BE2C (cell line): ENCODE measurements around the gene CRAT.
"Not testable (repeated sequence)": the region's sequence is repeated elsewhere in the genome, so short reads cannot be mapped to it uniquely, and the experiment has no call there.

Experiments
- DNase-seq: peaks from one replicate; pipeline ENCODE4 v3.0.0-alpha.2; 2020
- H3K27me3 ChIP-seq: fragments of 250-450 bp; sonication (Bioruptor Pico); 2 replicates; pipeline ENCODE4 v1.5.1; 2020; ENCODE audit warnings: mild to moderate bottlenecking
- H3K36me3 ChIP-seq: fragments of 250-450 bp; sonication (Bioruptor Pico); 2 replicates; pipeline ENCODE4 v1.5.1; 2020; ENCODE audit warnings: mild to moderate bottlenecking
- H3K4me1 ChIP-seq: fragments of 250-450 bp; sonication (Bioruptor Pico); 2 replicates; pipeline ENCODE4 v1.5.1; 2020
- H3K4me3 ChIP-seq: 2 replicates; pipeline ENCODE4 v1.5.1; 2011; ENCODE audit warnings: low read depth, low read length
- H3K9me3 ChIP-seq: fragments of 250-450 bp; sonication (Bioruptor Pico); 2 replicates; pipeline ENCODE4 v1.5.1; 2020
- TF ChIP-seq, protein P1 (sequence below): IDR thresholded peaks from 2 replicates; pipeline ENCODE4 v1.5.1; 2012; ENCODE audit warnings: mild to moderate bottlenecking, low read depth, low read length

CRAT gene

DNA sequence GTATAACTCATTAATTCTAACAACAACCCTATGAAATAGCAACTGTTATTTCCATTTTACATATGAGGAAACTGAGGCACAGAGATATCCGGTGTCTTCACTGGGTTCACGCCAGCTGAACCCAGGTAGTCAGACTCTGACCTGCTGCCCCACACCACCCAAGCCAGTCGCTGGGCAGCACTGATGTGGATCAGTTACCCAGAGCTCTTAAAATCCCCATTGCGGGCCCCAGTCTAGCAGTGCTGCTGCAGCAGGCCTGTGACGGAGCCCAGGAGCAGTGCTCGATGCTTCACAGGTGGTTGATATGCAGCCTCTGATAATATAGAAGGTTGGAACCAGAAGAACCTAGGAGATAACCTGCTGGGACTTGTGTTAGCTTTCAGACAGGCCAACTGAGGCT is 24.9 kb upstream of the CRAT start:
- peaks cover 8% of the 10 kb centered on the region for H3K4me1 ChIP-seq
- no peak overlapping the region for H3K4me3 ChIP-seq
- H3K9me3 ChIP-seq, result no peaks in the 10 kb centered on the region
- TF ChIP-seq, protein P1, sequence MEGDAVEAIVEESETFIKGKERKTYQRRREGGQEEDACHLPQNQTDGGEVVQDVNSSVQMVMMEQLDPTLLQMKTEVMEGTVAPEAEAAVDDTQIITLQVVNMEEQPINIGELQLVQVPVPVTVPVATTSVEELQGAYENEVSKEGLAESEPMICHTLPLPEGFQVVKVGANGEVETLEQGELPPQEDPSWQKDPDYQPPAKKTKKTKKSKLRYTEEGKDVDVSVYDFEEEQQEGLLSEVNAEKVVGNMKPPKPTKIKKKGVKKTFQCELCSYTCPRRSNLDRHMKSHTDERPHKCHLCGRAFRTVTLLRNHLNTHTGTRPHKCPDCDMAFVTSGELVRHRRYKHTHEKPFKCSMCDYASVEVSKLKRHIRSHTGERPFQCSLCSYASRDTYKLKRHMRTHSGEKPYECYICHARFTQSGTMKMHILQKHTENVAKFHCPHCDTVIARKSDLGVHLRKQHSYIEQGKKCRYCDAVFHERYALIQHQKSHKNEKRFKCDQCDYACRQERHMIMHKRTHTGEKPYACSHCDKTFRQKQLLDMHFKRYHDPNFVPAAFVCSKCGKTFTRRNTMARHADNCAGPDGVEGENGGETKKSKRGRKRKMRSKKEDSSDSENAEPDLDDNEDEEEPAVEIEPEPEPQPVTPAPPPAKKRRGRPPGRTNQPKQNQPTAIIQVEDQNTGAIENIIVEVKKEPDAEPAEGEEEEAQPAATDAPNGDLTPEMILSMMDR, result no peak
- no peak for DNase-seq
- H3K27me3 ChIP-seq, result no peaks in the 10 kb centered on the region
- H3K36me3 ChIP-seq, result peaks cover 23% of the 10 kb centered on the region

DNA sequence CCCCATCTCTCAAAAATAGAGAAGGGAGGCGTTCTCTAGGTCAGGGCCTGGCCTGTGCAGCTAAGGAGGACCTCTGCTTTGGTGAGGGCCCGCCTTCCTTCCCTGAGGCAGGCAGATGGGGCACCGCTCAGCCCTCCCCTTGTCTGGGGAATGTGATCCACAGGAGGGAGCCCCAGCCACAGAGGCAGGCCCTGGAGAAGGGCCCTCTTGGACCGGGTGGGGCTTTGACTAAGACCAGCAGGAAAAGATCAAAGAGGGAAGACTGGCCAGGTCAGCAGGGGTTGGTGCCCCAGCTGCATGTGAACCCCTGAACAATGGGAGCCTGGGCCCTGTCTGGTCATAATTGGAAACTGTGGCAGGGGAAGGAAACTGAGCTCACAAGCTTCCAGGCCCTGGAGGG is 22.5 kb upstream of the CRAT start:
- TF ChIP-seq, protein P1, result no peak
- H3K4me3 ChIP-seq, result no peak overlapping the region
- DNase-seq, result no peak
- H3K4me1 ChIP-seq, result no peaks in the 10 kb centered on the region
- H3K9me3 ChIP-seq, result no peaks in the 10 kb centered on the region
- H3K27me3 ChIP-seq, result no peaks in the 10 kb centered on the region
- peaks cover 34% of the 10 kb centered on the region for H3K36me3 ChIP-seq

DNA sequence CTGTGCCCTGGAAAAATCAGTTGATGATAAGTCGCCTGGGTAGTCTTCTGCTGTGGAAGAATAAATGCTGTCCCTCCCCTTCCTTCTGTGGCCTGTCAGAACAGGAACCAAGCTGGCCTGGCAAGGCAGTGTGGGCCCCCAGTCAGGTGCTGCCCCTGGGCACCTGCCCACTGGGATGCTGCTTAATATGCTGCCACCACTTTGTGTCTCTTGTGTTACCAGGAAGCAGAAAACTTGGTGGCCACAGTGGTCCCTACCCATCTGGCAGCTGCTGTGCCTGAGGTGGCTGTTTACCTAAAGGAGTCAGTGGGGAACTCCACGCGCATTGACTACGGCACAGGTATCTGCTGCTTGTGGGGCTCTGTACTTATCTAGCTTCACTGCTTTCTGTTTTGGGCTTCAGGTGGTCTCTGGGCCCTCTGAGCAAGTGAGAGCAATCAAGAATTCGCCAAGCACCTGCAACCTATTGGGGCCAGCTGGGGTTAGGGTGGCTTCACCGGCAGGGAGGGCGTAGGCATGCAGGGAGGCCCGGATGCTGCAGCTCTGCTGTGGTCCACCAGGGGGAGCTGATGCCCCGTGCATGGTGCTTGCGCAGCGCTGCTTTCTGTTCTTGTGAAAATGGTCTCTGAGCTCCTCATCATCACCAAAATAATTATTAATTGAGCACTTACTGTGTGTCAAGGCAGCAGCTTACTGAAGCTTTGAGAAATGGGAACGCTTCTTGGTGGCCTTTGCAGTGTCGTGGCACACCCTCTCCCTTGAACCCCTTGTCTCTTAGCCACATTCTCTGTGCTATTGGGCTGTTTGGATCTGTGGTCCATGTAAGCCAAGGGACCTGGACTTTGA is 20.9 kb upstream of the CRAT start:
- TF ChIP-seq, protein P1, result peak; percentile 99
- Histone ChIP-seq H3K4me3 (no peak overlapping the region), H3K27me3 (peaks cover 4% of the 10 kb centered on the region; the same call in 1 of the 2 replicates), H3K4me1 (peaks cover 11% of the 10 kb centered on the region), H3K36me3 (peaks cover 44% of the 10 kb centered on the region), H3K9me3 (no peaks in the 10 kb centered on the region)
- peak; percentile 78 for DNase-seq

DNA sequence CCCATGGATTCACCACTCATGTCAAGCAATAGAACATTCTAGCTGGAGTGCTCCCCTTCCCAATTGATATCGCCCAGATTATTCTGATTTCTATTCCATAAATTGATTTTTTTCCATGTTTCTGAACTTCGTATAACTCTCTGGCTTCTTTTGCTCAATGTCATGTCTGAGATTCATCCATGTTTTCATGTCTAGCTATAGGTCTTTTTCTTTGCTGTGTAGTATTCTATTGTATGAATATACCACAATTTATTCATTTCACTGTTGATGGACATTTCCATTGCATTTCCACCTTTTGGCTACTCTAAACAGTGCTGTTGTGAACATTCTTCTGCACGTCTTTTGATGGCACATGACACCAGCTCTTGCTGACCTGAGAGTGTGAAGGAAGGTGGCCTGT is 20.2 kb upstream of the CRAT start:
- Histone ChIP-seq H3K36me3 (peaks cover 40% of the 10 kb centered on the region), H3K4me1 (peaks cover 15% of the 10 kb centered on the region), H3K4me3 (no peak overlapping the region), H3K27me3 (peaks cover 4% of the 10 kb centered on the region; the same call in 1 of the 2 replicates), H3K9me3 (no peaks in the 10 kb centered on the region)
- TF ChIP-seq, protein P1, result no peak
- DNase-seq, result no peak

DNA sequence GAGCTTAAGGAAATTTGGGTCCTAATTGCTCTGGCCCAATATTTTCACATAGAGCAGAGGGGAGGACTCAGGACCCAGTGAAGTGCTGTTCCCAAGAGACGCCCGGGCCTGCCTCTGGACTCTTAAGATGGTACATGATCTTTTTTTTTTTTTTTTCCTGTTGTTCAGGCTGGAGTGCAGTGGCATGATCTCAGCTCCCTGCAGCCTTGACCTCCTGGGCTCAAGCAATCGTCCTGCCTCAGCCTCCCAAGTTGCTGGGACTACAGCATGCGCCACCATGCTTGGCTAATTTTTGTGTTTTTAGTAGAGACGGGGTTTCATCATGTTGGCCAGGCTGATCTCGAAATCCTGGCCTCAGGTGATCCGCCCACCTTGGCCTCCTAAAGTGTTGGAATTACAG is 19.7 kb upstream of the CRAT start:
- DNase-seq, H3K4me3 ChIP-seq, H3K27me3 ChIP-seq, H3K9me3 ChIP-seq: not testable (repeated sequence)
- H3K4me1 ChIP-seq, result peaks cover 15% of the 10 kb centered on the region
- H3K36me3 ChIP-seq, result peaks cover 43% of the 10 kb centered on the region

DNA sequence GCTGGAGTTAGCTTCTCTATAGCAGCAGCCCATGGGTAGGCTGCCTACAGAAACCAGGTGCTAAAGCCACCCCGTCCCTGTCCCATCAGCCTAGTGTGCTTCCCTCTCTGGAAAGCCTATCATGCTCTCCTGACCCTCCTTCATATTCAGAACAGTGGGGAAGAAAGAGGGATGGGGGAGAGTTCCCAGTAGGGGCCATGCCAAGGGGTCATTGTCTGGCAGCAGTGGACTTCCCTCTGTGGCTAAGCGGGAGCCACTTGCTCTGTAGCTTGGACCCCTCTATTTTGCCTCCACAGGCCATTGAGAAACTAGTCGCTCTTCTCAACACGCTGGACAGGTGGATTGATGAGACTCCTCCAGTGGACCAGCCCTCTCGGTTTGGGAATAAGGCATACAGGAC is 18.1 kb upstream of the CRAT start:
- peaks cover 15% of the 10 kb centered on the region for H3K4me1 ChIP-seq
- TF ChIP-seq, protein P1, result no peak
- H3K9me3 ChIP-seq, result no peaks in the 10 kb centered on the region
- H3K4me3 ChIP-seq, result no peak overlapping the region
- no peak for DNase-seq
- peaks cover 4% of the 10 kb centered on the region; the same call in 1 of the 2 replicates for H3K27me3 ChIP-seq
- peaks cover 41% of the 10 kb centered on the region for H3K36me3 ChIP-seq
